ENCODE data around the gene MYO3B.
"Not testable (repeated sequence)": the region's sequence is repeated elsewhere in the genome, so short reads cannot be mapped to it uniquely, and the experiment has no call there.

Gene MYO3B

DNA sequence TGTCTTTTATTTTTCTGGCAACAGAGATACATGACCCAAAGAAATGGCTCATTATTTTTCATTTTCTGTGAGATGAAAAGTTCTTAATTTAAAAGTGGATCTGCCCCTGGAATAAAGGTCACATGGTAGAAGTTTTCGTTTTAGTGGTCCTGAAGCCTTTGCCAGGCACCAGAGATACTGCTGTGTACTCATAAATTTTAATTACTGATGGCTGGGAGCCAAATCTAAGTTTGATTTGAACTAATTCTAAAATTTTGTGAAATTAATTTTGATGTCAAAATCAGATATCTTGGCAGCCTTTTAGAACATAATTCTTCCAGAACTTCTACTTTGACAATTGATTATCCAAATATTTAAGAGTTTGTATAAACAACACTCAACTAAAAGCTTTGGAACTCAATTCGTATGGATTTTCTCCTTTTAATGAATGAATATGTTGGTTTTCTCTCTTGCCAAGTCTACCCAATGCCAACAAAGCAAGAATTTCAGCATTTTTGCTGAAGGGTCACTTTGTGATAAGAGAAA is 408.7 kb downstream of the MYO3B start:
- DNase-seq = no peak

DNA sequence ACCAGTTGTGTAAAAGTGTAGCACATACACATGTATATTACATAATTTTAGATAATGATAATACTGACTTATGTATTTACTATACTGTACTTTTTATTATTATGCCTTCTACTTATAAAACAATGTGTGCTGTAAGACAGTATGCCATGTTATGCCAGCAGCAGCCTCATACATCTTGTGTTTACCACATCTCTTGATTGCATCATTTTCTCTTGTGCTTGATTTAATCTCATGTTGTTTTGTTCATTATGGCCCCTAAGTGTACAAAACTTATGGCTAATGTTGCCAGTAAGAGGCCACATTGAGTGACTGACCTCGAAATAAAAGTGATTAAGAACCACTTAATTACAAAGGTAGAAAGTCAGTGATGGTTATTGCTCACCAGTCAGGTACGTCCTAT is 409.2 kb downstream of the MYO3B start:
- no peak for DNase-seq

DNA sequence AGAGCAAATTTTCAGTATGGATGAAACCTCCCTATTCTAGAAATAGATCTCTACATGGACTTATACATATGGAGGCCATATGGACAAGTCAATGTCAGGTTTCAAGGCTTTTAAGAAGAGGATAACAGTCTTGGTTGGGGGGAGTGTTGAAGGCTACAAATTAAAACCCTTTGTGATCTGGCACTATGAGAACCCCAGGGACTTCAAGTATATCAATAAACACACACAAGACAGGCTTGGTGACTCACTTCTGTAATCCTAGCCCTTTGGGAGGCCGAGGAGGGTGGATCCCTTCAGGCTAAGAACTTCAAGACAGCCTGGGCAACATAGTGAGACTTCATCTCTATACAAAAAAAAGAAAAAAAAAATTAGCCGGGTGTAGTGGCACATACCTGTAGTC is 410.0 kb downstream of the MYO3B start:
- no peak for DNase-seq

DNA sequence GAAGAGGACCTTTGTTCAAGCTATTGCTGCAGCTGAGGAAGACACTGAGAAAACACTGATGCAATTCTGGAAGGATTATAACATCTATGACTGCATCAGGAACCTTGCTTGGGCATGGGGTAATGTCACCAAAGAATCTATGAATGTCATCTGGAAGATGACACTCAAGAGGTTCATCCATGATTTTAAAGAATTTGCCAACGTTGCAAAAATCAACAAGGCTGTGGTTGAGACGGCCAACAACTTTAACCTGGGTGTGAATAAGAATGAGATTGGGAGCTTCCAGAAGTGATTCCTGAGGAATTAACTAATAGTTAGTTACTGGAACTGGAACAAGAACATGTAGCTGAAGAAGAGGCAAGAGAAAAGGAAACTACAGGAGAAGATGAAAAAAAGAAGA is 410.8 kb downstream of the MYO3B start:
- DNase-seq = no peak

DNA sequence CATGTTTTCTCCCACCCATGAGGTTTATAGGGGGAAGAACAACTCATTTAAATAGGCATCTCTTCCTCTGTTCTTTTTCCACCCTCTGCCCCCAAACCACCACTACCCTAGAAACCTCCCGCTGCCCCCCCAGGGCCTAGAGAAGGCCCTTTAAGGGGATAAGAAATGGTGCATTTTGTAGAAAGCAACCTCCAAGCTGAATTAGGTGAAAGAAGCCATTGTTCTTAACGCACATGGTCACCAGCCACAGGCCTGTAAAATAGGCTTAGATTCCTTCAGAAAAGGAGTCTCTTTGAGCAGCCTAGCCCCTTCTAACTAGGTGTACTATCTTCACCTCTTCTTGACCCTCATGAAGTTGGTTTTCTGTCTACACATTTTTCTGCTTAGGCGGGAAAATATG is 418.6 kb downstream of the MYO3B start:
- DNase-seq = no peak

DNA sequence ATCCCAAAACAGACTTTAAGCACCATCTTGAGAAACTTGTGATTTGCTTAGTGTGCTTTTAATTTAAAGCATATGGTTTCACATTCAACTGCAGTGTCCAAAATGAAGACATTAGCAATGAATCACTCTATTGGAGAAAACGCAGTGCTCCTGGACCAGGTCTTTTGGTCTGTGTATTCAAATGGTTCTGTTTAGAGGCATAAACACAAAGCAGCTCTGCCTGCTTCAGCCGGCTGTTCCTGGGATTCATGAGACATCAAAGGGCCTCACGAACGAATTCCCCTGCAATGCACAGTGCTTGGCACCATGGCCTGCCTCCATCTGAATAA is 420.1 kb downstream of the MYO3B start:
- DNase-seq = no peak

DNA sequence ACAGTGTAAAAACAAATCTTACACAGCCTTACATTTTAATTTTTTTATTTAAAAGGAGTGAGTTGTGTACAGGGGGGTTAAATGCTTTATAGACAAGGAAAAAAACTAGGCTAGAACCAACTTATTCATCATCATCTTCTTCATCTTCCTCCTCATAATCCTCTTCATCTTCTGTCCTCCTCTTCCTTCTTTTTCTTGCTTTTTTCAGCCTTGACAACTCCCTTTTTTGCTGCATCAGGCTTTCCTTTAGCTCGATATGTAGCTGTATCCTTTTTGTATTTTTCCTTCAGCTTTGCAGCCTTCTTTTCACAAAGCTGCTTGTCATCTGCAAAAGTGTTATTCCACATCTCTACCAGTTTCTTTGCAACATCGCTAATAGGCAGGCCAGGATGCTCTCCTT is 423.5 kb downstream of the MYO3B start:
- no peak for DNase-seq

DNA sequence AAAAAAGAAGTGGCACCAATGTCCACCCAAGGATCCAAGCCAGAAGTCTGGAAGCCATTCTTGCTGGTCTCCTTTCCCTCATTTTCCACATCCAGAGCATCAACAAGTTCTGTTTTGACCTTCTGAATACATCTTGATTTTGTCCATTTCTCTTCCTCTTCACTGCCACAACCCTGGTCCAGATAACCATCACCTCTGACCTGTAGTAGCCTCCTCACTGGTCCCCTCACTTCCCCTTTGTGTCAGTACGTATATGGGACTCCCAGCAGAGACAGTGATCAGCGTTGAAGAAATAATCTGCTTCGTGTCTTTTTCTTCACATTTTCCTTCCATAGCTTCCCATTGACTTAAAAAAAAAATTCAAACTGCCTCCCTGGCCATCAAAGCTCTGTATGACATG is 427.9 kb downstream of the MYO3B start:
- no peak for DNase-seq

DNA sequence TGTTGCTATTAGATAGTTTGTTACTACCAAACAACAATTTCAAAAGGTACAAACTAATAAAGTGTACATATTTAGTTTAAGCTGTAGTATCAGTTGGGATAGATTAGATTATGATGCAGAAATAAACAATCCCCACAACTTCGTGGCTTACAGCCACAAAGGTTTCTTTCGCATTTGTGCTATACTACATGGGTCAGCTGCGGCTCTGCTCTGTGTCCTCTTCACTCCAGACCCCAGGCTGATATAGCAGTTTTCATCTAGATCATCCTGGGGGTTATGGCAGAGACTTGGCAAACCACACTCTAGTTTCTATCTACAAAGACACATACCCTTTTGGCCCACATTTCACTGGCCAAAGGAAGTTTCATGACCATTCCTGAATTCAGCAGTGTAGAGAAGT is 429.2 kb downstream of the MYO3B start:
- no peak for DNase-seq

DNA sequence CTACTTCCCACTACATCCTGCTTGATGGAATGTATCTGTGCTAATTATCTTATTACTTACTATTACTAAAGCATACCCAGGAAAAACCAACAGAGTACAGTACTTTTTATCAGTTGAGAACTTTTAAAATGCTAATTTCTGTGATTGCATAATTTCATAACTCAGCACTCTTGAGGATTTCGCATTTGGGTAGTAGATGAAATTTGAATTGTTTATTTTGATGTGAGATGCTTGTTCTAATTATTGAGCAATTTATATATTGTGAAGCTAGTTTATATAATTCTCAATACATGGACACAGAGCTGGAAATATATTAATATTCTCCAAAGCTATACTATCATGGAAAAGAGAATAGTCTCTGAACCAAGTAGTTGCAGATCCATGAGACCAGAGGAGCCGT is 432.7 kb downstream of the MYO3B start:
- DNase-seq = no peak

DNA sequence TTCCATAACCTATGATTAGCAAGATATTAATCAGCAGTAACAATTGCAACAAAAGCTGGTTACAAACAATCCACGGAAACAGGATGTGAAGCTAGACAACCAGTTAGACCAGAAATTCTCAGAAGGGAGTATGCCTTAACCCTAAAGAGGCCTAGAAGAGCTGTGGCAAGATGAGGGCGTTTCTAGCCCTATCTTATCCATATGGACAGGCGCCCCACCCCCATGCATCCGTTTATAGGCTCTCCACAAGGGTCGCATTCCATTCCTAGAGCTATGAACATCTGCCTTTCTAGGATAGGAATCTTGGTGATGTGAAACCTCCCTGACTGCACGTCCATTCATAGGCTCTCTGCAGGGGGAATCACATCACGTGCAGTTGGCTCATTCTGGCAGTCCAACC is 441.0 kb downstream of the MYO3B start:
- not testable (repeated sequence) for DNase-seq

DNA sequence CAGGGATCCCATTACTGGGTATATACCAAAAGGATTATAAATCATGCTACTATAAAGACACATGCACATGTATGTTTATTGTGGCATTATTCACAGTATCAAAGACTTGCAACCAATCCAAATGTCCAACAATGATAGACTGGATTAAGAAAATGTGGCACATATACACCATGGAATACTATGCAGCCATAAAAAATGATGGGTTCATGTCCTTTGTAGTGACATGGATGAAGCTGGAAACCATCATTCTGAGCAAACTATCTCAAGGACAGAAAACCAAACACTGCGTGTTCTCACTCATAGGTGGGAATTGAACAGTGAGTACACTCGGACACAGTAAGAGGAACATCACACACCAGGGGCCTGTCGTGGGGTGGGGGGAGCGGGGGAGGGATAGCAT is 457.1 kb downstream of the MYO3B start:
- not testable (repeated sequence) for DNase-seq

DNA sequence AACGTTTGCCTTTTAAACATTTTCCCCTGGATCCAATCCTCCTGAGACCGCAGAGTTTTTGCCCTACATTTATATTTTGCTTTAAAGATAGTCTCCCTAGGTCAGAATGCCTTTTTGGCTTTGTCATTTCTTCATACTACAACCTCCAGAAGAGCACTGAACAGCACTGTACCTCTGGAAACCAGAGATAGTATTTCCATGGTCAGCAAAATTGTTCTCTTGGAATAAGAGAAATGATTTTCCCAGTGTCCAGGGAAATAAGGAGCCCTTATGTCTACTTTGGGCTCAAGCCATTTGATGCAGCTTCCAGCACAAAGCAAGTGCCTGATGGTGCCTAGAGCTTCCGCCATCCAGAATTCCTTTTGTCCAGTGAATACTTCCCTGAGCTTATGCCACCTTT is 461.7 kb downstream of the MYO3B start:
- DNase-seq = no peak

DNA sequence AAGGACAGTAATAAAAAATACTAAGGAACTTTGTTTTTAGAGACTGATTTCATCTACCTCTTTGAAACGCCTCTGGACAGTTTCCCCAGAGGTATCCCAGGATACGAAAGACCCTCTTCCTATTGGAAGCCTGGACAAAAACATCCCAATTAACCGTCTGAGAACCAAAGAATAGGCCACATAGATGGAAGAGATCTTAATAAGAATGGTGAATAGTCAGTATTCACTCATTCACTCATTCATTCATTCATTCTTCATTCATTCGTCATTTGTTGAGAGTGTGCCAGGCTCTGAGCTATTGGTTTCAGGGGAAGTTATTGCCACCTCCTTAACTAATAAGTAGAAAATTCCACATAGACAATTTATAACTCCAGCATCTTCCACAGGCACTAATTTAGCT is 464.0 kb downstream of the MYO3B start:
- DNase-seq = no peak

DNA sequence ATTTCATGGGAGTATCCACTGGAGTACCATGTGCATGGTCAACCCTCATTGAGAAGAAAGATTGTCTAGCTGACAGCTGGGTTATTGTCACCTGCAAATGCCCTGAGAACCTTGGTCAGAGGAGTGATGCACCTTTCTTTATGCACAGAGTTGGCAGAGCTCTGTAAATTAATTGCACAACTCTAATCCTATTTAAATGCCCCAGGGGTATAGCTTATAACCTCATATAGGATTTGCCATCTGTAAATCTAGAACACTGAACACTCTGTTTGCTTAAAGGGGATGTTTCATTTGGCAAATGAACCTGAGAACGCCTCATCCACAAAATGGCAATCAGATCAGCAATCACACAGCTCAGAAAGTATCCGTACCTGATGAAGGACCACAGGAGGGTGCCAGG is 465.4 kb downstream of the MYO3B start:
- DNase-seq = no peak

DNA sequence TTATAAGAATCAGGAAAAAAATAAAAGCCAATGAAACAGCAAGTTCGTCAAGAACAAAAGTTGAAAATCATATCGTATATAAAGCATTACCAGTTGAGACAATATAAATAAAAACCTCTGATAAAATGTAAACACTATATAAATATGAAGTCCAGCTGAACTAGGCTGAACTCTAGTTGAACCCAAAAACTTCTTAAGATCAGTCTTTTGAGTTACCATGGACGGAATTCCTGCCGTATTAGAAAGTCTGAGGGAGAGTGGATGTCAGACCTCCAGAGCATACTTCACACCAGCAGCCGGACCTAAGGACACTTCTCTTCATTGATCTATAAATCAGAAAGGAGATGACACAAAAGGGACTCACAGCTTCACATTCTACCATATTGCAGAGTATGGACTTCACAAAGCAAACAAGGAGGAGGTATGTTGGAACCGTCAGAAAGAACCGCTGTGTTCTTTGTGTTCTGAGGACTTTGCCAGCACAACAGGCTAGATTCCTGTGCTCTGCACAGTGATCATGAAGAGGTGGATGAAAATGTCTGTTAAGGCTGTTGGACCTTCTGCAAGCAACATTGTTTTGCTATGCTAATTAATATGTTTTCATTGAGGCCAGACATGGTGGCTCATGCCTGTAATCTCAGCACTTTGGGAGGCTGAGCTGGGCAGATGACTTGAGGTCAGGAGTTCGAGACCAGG is 469.9 kb downstream of the MYO3B start:
- no peak for DNase-seq

DNA sequence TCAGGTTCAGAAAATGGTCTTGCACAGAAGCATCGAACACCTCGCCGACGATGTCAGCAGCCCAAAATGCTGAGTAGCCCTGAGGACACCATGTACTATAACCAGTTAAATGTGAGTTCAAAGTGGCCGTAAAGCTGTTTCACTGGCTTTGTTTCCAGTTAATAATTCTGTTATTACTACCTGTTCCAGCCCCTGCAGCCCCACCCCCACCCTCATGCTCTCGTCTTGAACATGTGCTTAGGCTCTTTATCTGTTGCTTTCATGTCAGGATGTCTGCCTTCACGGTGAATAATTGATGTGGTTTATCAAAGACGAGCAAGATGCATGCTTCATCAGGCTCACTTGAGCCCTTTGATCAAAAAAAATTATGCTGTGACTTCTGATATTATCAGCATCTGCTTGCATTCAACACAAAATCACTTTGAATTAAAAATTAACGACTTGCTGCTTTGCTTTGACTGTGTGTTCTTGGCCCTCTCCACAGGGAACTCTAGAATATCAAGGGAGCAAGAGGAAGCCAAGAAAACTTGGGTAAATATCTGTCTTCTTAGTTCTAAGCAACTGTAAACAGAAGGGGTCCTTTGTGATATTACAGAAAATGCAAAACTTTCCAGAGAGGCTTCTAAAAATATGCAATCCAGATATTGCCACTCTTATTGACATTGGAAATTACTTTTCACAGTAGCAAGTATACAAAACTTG is 473.8 kb downstream of the MYO3B start:
- no peak for DNase-seq

DNA sequence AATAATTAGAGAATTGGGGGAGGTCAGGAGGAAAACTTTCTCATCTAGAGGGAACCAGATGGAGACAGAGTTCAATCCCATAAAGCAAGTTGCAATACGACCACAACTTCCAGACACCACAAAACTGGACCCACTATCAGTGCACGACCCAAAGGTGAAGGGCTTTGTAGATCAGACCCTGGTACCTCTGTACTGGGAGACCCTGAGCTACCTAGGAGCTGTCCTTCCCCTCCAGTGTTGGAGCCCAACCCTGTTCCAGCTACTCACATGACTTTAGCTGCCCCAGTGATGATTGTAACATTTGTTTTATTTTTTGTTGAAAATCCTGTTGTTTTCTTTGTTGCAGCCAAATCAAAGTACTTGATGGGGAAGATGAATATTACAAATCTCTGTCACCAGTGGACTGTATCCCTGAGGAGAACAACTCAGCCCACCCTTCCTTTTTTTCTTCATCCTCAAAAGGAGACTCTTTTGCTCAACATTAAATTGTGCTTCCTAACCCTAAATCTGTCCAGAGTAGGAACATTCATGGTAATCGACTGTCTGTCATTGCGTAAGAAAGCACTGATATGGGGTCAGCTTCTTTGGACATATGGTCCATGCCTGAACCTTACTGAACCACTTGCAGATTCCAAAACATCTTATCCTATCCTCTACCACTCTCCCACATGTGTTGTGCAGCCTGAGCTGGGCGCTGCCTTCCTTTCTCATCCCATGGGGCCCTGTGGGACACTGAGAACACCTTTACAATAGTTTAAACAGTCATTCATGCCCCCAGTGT is 474.9 kb downstream of the MYO3B start:
- no peak for DNase-seq

DNA sequence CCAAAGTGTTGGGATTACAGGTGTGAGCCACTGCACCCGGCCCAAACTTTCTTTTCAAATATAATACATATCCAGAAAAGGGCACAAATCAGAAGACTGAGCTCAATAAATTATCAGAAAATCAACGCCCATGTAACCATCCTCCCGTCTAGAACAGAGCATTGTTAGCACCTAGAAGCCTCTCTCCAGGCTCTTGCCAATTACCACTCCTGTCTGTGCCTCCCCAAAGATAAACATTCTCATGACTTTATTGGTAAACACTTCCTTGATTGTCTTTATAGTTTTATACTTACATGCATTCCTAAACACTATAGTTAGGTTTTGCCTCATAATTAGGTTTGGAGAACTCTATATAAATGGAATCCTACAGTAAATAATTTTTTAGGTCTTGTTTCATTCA is 478.7 kb downstream of the MYO3B start:
- no peak for DNase-seq

DNA sequence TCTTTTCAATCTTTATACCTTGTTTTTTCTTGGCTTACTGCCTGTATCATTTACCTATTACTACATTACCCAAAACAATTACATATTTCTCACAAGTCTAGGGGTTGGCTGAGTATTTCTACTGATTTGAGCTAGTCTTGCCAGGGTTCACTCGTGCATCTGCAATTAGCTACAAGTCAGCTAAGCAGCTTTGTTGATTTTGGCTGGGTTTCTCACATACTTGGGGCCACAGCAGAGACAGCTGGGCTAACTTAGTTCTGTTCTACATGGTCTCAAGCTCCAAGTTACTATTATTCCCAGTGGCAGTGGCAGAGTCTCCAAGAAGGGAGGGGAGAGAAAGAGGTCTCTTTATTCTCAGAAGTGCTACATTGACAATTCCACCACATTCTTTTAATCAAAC is 482.5 kb downstream of the MYO3B start:
- DNase-seq = no peak

DNA sequence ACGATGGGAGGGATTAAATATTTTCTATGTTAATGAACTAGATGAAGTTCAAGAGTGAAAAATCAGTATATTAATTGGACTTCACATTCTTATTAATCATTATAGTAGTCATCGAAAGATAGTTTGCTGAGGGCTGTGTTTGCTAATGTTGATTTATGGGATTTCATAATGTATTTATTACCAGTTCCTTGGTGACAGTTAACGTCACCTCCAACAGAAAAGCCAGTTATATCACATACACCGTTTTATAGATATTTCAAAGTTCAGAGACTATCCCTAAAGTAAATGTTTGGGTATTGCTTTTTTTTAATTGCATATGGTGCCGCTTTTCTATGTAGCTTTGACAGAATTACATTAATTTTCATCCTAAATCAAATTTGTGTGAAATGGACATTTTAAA is 487.8 kb downstream of the MYO3B start:
- no peak for DNase-seq

DNA sequence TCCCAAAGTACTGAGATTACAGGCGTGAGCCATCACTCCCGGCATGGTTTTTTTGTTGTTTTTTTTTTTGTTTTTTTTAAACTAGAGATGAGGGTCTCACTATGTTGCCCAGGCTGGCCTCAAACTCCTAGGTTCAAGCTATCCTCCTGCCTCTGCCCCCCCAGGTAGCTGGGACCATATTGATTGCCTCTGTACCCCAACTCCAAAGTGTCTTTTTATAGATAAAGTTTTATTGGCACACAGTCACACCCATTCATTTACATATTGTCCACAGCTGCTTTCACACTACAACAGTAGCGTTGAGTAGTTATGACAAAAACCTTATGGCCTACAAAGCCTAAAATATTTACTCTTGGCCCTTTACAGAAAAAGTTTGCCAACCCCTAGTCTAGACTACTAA is 492.0 kb downstream of the MYO3B start:
- no peak for DNase-seq

DNA sequence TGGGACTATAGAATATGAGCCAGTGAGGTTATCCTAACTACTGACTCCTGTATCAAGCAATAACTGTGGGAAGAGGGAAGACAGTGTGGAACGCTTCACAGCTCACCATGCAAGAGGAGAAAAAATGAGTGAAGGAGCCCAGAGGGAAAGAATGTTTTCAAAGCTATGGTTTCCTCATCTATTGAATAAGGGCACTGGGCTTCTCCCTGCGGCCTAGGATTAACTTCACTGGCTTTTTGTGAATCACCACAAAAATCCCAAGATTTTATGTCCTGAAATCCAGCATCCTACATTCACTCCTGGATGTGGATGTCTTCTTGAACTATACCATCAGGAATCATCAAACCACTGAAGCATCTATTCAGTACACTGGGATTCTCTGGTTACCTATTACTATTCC is 492.7 kb downstream of the MYO3B start:
- no peak for DNase-seq

DNA sequence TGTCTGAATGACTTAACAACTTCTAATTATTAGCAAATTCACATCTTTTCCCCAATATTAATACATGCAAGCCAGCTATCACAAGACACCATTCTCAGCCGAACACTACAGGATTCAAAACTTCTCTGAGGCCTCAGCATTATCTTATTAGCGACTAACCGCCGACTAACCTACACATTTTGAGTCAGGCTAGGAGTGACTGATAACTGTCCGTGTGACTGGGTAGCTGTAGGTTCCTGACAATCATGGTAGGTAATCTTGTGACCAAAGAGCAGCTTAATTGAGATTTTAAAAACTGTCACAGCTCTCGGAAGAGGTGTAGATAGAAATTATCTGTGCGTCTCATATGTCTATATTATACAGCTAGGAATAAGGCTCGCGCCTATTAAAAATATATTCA is 493.1 kb downstream of the MYO3B start:
- no peak for DNase-seq
